Amniotic stem cell (primary cell): ENCODE measurements around the gene HAP1.
A peak's percentile ranks its signal among the peaks of the same experiment; 100 is the strongest.
"Not testable (repeated sequence)": the region's sequence is repeated elsewhere in the genome, so short reads cannot be mapped to it uniquely, and the experiment has no call there.

ENCODE experiments used
- DNase-seq: peaks from one replicate; lab custom pipeline; 2025; lab: John Stamatoyannopoulos, UW

Gene HAP1

GRCh38 chr17:41724476-41725050 is 9.9 kb downstream of the HAP1 start:
- no peak for DNase-seq

DNA sequence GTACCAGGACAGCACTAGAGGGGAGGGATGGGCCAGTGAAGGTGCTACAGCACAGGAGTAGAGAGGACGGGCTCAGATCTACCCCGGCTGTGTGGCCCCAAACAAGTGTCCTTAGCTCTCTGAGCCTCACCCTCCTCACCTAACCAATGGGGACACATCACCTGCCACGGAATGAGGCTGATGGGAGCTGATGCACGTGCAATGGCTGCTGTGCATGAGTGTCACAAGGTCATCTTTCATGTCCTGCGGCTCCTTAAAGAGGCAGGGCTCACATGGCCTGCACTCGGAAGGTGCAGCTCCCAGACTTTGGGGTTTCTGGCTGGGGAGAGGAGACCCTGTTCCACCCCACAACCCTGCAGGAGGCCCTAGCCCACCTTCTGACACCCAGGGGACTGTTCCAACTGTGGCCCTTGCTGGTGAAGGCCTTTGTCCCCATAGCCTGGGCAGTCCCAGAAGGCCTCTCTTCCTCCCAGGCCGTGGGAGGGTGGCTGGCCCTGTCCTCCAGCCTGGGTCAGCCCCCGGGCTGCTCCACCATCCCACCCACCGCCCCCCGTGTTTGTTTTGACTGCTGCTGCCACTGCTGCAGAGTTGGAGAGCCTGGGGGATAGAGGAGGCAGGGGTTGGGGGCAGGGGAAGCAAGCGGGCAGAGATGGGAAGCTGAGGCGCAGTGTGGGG is 10.5 kb downstream of the HAP1 start:
- DNase-seq: no peak

GRCh38 chr17:41722231-41722630 is 12.2 kb downstream of the HAP1 start:
- no peak for DNase-seq

DNA sequence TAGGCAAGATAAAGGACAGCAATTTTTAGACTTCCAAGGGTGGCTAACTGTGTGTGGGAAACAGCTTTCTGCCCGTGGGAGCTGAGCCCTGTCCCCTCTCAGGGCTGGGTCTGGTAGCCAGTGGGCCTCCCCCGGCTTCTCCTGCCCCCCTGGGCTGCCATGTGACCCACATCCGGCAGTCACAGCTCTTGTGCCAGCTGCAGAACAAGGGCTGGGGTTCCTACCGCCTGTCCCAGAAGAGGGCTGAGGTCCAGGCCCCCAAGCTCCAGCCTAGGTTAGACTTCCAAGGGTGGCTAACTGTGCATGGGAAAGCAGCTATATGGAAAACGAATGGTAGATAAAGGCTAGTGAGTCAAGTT is 16.2 kb downstream of the HAP1 start:
- DNase-seq: no peak

DNA sequence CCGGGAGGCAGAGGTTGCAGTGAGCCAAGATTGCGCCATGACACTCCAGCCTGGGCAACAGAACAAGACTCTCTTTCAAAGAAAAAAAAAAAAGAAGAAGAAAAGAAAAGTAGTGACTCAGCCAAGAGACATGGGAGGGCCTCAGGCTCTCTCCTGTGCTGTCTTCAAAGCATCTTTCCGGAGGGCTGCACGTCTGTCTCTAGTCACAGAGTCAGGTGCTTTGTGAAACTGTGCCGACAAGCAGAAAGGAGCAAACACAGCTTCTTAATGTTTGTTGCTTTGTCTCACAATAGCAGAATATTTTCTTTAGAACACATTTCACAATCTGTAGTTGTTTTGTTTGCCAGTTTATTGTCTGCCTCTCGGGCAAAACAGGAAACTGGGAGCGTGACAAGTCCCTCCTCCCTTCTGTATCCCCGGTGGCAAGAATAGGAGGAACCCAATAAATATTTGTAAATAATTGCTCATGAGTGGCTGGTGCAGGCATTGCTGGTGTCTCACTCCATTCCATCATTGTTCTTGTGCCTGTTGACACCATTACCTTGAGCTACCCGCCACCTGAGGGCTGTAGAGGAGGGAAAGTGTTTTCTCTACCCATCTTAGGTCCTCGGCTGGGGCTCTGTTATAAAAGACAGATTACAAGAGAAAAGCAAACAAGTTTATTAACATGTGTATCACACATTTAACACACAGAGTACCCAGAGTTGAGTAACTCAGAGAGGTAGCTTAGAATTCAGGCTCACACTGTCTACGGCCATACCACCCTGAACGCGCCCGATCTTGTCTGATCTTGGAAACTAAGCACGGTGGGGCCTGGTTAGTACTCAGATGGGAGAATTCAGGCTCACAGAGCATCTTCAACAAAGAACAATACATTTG is 16.8 kb downstream of the HAP1 start:
- no peak for DNase-seq

DNA sequence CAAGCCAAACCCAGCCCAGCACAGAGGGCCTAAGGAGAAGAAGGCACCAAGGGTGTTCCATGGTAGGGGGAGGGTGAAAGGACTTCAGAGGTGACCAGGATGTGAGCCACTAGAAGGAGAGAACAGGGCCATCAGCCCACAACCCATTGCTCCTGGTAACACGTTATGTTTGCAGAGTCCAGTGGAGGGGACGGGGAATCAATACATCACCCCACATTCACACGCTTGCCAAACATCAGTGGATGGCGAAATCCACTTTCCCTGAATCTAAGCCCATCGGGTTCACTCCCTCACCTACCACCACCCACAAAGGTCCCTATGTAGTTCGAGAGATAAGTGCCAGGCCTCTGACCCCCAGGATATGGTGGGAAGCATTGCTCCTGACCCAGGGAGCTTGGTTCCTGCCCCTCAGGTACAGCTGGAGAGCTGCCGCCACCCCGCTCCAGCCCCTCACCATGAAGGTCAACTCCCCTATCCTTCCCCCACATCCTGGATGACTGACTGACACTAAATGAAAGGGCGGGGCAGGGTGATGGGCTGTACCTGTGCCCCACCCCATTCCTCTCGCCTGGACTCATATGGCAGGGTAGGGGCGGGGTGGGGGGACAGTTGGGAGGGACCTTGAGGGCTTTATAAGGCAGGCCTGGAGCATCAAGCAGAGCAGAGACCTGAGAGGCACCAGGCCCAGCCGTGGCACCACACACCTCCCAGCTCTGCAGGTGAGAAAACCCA is 22.6 kb downstream of the HAP1 start, which contains the start of gene GAST:
Gene GAST (plus strand): TSS at position 663 of the 732 bp plus-strand sequence. CDS start 3,106 bp downstream, outside the sequence.
- no peak for DNase-seq

DNA sequence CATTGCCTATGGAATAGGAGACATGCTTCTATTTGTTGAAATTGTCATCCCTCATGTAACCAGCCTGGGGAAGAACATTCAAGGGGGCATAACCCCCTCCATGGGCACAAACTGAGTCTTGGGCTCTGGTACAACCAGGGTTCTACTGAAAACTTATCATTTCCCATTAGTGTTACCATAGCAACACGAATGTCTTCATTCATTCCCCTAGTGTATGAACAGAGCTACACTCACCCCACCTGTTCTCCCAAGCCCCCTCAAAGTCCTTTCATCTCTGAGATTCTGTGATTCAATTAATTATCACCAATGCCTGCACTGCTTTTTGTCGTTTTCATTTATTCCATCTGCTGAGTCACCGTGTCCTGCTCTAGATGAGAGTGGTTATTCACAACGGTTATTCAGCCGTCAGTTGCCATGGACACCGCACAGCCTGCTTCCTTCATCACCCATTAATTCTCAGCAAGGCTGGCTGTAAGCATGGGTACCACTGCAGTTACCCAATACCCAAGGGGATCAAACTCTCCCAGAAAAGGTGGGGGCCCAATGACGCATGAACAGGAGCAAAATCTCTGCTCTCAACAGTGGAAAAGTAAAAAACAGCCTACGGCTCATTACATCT is 23.9 kb downstream of the HAP1 start:
- no peak for DNase-seq

GRCh38 chr17:41707803-41708669 is 26.4 kb downstream of the HAP1 start:
- DNase-seq: no peak

- no peak for DNase-seq
These were observed 29.0 kb downstream of the HAP1 start for GRCh38 chr17:41705271-41705991.

- DNase-seq: no peak
These were observed 31.7 kb downstream of the HAP1 start for GRCh38 chr17:41702712-41703111.

DNA sequence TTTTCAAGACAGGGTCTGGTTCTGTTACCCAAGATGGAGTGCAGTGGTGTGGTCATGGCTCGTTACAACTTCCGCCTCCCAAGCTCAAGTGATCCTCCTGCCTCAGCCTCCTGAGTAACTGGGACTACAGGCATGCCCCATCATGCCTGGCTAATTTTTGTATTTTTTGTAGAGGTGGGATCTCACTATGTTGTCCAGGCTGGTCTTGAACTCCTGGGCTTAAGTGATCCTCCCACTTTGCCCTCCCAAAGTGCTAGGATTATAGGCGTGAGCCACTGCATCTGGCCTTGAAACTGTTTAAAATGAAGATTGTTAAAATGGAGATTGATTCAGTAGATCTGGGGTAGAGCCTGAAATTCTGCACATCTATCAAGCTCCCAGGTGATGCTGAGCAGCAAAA is 33.6 kb downstream of the HAP1 start:
- DNase-seq: not testable (repeated sequence)

- DNase-seq: no peak
These were observed 37.1 kb downstream of the HAP1 start for GRCh38 chr17:41697122-41697962.

DNA sequence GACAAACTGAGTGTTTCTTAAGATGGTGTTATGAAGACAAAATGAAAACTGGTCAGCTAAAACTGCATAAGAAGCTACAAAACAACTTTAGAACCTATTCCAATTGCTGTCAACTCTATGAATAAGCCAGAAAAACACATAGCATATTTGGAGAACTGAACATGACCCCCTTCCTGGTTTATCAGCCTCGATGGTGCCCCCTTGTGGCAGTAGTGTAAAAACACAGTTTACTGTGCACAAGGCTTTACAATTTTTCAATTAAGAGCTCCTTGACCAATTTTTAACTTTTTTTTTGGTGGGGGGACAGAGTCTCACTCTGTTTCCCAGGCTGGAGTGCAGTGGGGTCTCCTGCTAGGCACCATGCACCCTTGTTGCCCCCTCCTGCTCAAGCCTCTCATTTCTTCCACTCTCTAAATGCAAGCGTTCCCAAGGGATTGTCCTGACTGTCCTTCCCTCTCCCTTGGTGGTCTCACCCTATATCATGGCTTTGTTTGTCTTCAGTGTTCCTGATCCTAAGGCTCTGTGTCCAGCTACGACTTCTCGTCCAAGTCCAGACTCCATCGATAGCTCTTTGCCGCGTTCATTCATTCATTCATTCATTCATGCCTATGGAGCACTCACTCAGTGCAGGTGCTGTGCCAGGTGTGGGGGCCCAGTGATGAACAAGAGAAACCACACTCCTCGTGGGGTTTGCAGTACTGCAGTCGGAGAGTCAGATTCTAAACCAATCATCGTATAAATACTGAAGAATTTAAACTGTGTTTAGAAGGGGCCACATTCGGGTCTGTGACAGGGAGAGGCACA is 38.3 kb downstream of the HAP1 start:
- peak; percentile 74 for DNase-seq

GRCh38 chr17:41695134-41695661 is 39.2 kb downstream of the HAP1 start:
- DNase-seq: no peak

GRCh38 chr17:41692722-41693521 is 41.5 kb downstream of the HAP1 start:
- DNase-seq: no peak

- DNase-seq: no peak
These were observed 43.2 kb downstream of the HAP1 start for GRCh38 chr17:41691031-41691777.

GRCh38 chr17:41690497-41690896 is 43.9 kb downstream of the HAP1 start:
- DNase-seq: no peak
